GM12801 (cell line): ENCODE measurements around the gene MAP3K4.

Experiments used
- CTCF ChIP-seq: IDR thresholded peaks from one replicate; pipeline ENCODE4 v1.5.1; 2011; ENCODE audit warnings: control low read depth; ENCODE audit not compliant: insufficient read length; ENCODE audit errors: extremely low read depth

MAP3K4 gene

GRCh38 chr6:161056451-161056850, 64.9 kb downstream of the MAP3K4 start:
- no peak for TF ChIP-seq CTCF

GRCh38 chr6:161057103-161058091, 65.8 kb downstream of the MAP3K4 start:
- no peak for TF ChIP-seq CTCF

GRCh38 chr6:161058741-161059140, 67.2 kb downstream of the MAP3K4 start:
- no peak for TF ChIP-seq CTCF

- no peak for TF ChIP-seq CTCF
These were observed 70.0 kb downstream of the MAP3K4 start for GRCh38 chr6:161061576-161061975.

GRCh38 chr6:161064915-161065314, 73.3 kb downstream of the MAP3K4 start:
- no peak for TF ChIP-seq CTCF

- TF ChIP-seq CTCF, result no peak
These were observed 74.9 kb downstream of the MAP3K4 start for GRCh38 chr6:161066511-161066910.

GRCh38 chr6:161067749-161068148, 76.2 kb downstream of the MAP3K4 start:
- no peak for TF ChIP-seq CTCF
